ENCODE measurements around the gene HCK.

HCK gene

DNA sequence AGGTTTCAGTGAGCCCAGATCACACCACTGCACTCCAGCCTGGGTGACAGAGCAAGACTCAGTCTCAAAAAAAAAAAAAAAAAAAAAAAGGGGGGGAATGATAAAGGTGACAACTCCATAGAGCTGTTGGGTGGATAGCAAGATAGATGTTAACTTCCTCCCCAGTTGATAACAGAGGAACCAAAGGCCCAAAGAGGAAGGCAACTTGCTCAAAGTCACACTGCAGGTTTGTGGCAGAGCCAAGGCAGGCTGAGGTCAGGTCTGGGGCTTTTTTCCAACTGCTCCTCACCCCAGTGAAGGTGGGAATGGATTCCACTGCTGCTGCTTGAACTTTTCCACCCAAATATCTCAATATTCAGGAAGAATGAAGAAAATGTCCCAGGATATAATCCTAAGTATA, 26.7 kb downstream of the HCK start:
- no peak for DNase-seq (ENCODE audit: low spot score)
- TF ChIP-seq, protein P1, sequence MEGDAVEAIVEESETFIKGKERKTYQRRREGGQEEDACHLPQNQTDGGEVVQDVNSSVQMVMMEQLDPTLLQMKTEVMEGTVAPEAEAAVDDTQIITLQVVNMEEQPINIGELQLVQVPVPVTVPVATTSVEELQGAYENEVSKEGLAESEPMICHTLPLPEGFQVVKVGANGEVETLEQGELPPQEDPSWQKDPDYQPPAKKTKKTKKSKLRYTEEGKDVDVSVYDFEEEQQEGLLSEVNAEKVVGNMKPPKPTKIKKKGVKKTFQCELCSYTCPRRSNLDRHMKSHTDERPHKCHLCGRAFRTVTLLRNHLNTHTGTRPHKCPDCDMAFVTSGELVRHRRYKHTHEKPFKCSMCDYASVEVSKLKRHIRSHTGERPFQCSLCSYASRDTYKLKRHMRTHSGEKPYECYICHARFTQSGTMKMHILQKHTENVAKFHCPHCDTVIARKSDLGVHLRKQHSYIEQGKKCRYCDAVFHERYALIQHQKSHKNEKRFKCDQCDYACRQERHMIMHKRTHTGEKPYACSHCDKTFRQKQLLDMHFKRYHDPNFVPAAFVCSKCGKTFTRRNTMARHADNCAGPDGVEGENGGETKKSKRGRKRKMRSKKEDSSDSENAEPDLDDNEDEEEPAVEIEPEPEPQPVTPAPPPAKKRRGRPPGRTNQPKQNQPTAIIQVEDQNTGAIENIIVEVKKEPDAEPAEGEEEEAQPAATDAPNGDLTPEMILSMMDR (IDR thresholded peaks at IDR 0.05) = no peak
- Histone ChIP-seq H3K4me3 (no peak overlapping the region), H3K27ac (no peak overlapping the region)

DNA sequence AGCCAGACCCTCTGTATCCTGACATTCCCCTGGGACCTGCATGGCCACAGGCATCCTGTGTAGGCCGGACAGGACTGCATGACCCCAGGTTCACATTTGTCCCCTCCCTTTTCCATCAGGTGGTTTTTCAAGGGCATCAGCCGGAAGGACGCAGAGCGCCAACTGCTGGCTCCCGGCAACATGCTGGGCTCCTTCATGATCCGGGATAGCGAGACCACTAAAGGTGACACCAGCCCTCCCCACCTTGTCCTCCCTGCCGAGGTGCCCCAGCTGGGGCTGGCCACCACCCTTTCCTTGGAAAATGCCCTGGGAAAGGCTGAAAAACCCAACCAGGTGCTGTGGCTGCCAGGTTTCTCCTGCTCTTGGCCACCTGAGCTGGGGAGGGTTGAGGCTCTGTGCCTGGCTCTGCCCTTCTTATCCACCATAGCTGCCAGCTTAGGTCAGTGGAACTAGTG, 27.6 kb downstream of the HCK start:
- TF ChIP-seq, protein P1 (IDR thresholded peaks at IDR 0.05) = no peak
- Histone ChIP-seq H3K27ac (no peak overlapping the region), H3K4me3 (no peak overlapping the region)
- DNase-seq (ENCODE audit: low spot score) = no peak

DNA sequence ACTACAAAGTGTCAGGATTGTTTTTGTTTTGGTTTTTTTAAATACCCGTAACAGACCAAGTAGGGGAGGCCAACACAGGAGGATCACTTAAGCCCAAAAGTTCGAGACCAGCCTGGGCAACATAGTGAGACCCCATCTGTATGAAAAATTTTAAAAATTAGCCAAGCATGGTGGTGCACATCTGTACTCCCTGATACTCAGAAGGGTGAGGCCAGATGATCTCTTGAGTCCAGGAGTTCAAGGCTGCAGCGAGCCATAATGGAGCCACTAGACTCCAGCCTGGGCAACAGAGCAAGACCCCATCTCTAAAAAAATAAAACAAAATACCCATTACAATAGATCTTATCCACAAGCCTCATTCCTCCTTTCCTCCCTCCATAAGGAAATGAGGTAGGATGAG, 28.7 kb downstream of the HCK start:
- no peak overlapping the region for H3K27ac ChIP-seq
- no peak for DNase-seq (ENCODE audit: low spot score)
- TF ChIP-seq, protein P1 (IDR thresholded peaks at IDR 0.05) = no peak
- no peak overlapping the region for H3K4me3 ChIP-seq

DNA sequence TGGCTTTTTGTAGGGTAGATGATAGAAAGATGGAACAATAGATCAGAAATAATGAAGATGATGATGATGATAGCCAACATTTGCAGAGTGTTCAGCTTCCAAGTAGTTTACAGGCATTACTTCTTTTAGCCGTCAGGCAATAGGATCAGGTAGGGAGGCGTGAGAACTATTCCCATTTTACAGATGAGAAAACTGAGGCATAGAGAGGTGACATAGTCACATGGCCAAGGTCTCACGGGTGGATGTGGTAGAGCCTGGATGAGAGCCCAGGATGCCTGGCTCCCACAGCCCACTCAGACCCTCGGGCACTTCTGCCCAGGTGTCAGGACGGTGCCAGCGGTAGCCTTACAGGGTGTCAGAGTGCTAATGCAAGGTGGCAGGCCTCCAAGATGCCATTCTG, 31.4 kb downstream of the HCK start:
- TF ChIP-seq, protein P1 (IDR thresholded peaks at IDR 0.05) = no peak
- Histone ChIP-seq H3K4me3 (no peak overlapping the region), H3K27ac (no peak overlapping the region)
- no peak for DNase-seq (ENCODE audit: low spot score)

DNA sequence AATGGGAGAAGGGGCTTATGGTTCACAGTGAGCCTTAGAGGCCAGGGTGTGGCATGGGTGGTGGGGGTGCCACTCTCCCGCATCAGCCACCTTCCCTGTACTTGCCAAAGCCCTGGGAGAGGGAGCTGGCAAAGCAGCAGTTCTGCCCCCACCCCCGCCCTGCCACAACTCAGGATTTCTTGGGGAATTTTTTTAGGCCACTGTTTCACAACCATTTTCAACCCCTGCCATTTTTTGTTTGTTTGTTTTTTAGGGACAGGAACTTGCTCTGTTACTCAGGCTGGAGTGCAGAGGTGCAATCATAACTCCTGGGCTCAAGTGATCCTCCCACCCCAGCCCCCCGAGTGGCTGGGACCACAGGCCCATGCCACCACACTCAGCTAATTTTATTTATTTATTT, 35.0 kb downstream of the HCK start:
- Histone ChIP-seq H3K4me3 (no peak overlapping the region), H3K27ac (no peak overlapping the region)
- TF ChIP-seq, protein P1 (IDR thresholded peaks at IDR 0.05) = no peak
- DNase-seq (ENCODE audit: low spot score) = no peak

DNA sequence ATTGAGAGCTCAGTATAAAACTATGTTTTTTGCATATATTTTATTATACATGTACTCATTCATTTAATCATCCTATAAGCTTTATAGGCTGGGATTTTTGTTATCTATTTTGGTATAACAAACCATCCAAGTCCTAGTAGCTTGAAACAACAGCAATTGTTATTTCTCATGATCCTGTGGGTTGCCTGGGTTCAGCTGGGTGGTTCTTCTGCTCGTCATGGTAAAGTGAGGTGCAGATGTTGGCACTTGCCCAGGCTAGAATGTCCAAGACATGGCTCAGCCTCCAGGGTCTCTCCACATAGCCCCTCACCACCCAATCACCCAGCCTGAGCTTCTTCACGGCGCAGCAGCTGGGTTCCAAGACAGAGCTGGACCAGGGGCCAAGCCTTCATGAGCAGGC, 36.7 kb downstream of the HCK start:
- DNase-seq (ENCODE audit: low spot score) = no peak
- no peak overlapping the region for H3K27ac ChIP-seq
- TF ChIP-seq, protein P1 (IDR thresholded peaks at IDR 0.05) = no peak
- H3K4me3 ChIP-seq = no peak overlapping the region

DNA sequence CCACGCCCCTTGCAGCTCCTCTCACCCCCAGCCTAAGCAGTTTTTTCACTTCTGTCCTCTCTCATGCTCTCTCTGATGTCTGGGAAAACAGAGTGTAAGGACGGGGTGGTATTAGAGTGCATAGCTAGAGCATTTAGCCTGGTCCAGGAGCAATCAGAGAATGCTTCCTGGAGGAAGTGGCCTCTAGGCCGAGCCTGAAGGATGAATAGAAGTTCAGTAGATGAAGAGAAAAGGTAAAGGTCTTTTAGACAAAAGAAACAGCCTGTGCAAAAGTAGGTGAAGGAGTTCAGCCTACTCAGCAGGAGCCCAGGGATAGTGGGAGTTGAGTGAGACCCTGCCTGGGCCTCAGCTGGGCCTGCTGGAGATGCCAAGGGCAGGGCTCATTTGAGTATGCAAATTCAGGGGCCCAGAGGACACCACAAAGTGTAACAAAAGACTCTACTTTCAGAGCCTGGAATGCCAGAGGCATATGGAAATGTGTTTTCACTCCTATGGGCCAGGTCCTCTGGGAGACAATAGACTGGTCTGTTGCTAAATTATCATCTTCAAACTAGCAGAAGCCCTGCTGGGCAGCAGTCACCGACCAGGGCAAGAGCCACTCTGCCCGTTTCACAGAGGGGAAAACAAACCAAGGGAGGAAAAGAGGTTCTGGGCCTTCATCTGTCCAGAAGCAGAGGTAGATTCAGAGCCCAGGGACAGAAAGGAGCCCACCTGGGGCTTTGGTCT, 37.8 kb downstream of the HCK start:
- TF ChIP-seq, protein P1 (IDR thresholded peaks at IDR 0.05) = no peak
- no peak overlapping the region for H3K4me3 ChIP-seq
- no peak overlapping the region for H3K27ac ChIP-seq
- DNase-seq (ENCODE audit: low spot score) = no peak

All from coronary artery (tissue), 2 donors.